Upper lobe of left lung (tissue), 6 donors: ENCODE results near the gene RAP1GAP. TPM values are rescaled to one million over a fixed set of nuclear protein-coding genes. Genes with fewer than 3 reads are reported as not detected.

Source experiments
- ATAC-seq, 2 donors: fragments of 200-7000 bp; cut with Tn5 transposase; one replicate each; pipeline ENCODE4 v1.9.1; 2022; ENCODE audit warnings: mild to moderate bottlenecking in 2 of 2, moderate library complexity in 2 of 2; ENCODE audit not compliant: low FRiP score in 2 of 2
- DNase-seq, 2 donors: peaks; one replicate each; pipeline ENCODE4 v3.0.0-alpha.2; 2019 to 2020
- H3K27ac ChIP-seq, 4 donors: fragments of 200-600 bp; sonication (generic); one replicate each; pipeline ENCODE4 v1.5.1; 2016 to 2019
- H3K27me3 ChIP-seq, 4 donors: fragments of 200-600 bp; sonication (generic); one replicate each; pipeline ENCODE4 v1.5.1; 2017 to 2019
- H3K36me3 ChIP-seq, 4 donors: fragments of 200-600 bp; sonication (generic); one replicate each; pipeline ENCODE4 v1.5.1; 2016 to 2019
- H3K4me1 ChIP-seq, 4 donors: fragments of 200-600 bp; sonication (generic); one replicate each; pipeline ENCODE4 v1.5.1; 2018 to 2019
- H3K4me3 ChIP-seq, 4 donors: fragments of 200-600 bp; sonication (generic); one replicate each; pipeline ENCODE4 v1.5.1; 2017 to 2019; ENCODE audit warnings: mild to moderate bottlenecking in 2 of 4, moderate library complexity in 1 of 4
- H3K9me3 ChIP-seq, 4 donors: fragments of 200-600 bp; sonication (generic); one replicate each; pipeline ENCODE4 v1.5.1; 2018 to 2019
- CTCF ChIP-seq, 6 experiments: fragments of 450-650 bp in 4 of 6; fragments of 200-600 bp in 2 of 6; sonication (generic) in 2 of 6; IDR thresholded peaks; one replicate each; pipeline ENCODE4 v1.5.1; 2016 to 2019; ENCODE audit warnings: antibody characterized with exemption in 6 of 6
- EP300 ChIP-seq, 4 donors: sonication (generic); formaldehyde crosslinking; IDR thresholded peaks; one replicate each; pipeline ENCODE4 v1.5.1; 2017; ENCODE audit warnings: antibody characterized with exemption in 4 of 4, control low read depth in 2 of 4
- POLR2A ChIP-seq, 4 donors: fragments of 450-650 bp; IDR thresholded peaks; one replicate each; pipeline ENCODE4 v1.5.1; 2016 to 2017; ENCODE audit warnings: antibody characterized with exemption in 4 of 4, mild to moderate bottlenecking in 2 of 4
- POLR2AphosphoS5 ChIP-seq, 2 donors: sonication (generic); formaldehyde crosslinking; IDR thresholded peaks; one replicate each; pipeline ENCODE4 v1.5.1; 2017; ENCODE audit warnings: antibody characterized with exemption in 2 of 2
- WGBS, 2 donors: methylation state at CpG; one replicate each; pipeline ENCODE4 v1.1.5; 2017 to 2018; 5-methylcytosine and 5-hydroxymethylcytosine counted together
- total RNA-seq, 6 donors: library from RNA; depleted of rRNA in 4 of 6; stranded (reverse); fragments of >200 nt in 4 of 6; gene quantifications; one replicate each; pipeline versions ENCODE4 v1.1.0 to v1.2.1, GENCODE V29; 2016 to 2021
- donor health status: DM: no; HTN: no; CAD: no; lungs with moderate emphysema.
- donor health status: DM: no; HTN: yes; CAD: no; lungs with severe emphysema.

RAP1GAP gene
- total RNA-seq, 6 donors from 2014 or later = 26.9 to 65.2 (median 36.7) TPM

GRCh38 chr1:21559788-21560567, 109.2 kb downstream of the RAP1GAP start:
- TF ChIP-seq POLR2A (IDR thresholded peaks at IDR 0.05) = no peak
- no peak for TF ChIP-seq POLR2AphosphoS5 (IDR thresholded peaks at IDR 0.05)
- TF ChIP-seq CTCF (IDR thresholded peaks at IDR 0.05) = no peak
- no peak for TF ChIP-seq EP300 (IDR thresholded peaks at IDR 0.05)
- no peak for ATAC-seq
- Histone ChIP-seq H3K4me3 (no peak overlapping the region), H3K4me1 (no peaks in the 10 kb centered on the region), H3K27me3 (no peaks in the 10 kb centered on the region), H3K9me3 (no peaks in the 10 kb centered on the region), H3K36me3 (peaks cover 0 to 20% (median 0%) of the 10 kb centered on the region in 4 donors), H3K27ac (no peak overlapping the region)
- no peak for DNase-seq
- WGBS, 2 donors = 87 to 89% methylated on average over 5 of the region's 5 CpGs

GRCh38 chr1:21553116-21553926, 115.8 kb downstream of the RAP1GAP start:
- no peak for DNase-seq
- no peak for ATAC-seq
- Histone ChIP-seq H3K27ac (peak overlapping the region in 3 of 4 donors; percentile 69 to 73 (median 70)), H3K27me3 (no peaks in the 10 kb centered on the region), H3K36me3 (no peaks in the 10 kb centered on the region), H3K9me3 (no peaks in the 10 kb centered on the region), H3K4me3 (no peak overlapping the region), H3K4me1 (peaks cover 0 to 8% (median 4%) of the 10 kb centered on the region in 4 donors)
- 54 to 60% methylated on average over 8 of the region's 8 CpGs for WGBS, 2 donors
- TF ChIP-seq POLR2A (IDR thresholded peaks at IDR 0.05) (no peak), EP300 (IDR thresholded peaks at IDR 0.05) (no peak), POLR2AphosphoS5 (IDR thresholded peaks at IDR 0.05) (no peak), CTCF (IDR thresholded peaks at IDR 0.05) (no peak)

- WGBS, 2 donors = 0 to 12% methylated on average over 1 of the region's 1 CpG
- Histone ChIP-seq H3K4me3 (no peak overlapping the region), H3K9me3 (no peaks in the 10 kb centered on the region), H3K27ac (peak overlapping the region in 3 of 4 donors; percentile 34 to 73 (median 54)), H3K27me3 (no peaks in the 10 kb centered on the region), H3K36me3 (no peaks in the 10 kb centered on the region), H3K4me1 (peaks cover 0 to 8% (median 4%) of the 10 kb centered on the region in 4 donors)
- DNase-seq (no peak), ATAC-seq (peak in 1 of 2 donors; percentile 80)
- no peak for TF ChIP-seq POLR2AphosphoS5 (IDR thresholded peaks at IDR 0.05)
- TF ChIP-seq POLR2A (IDR thresholded peaks at IDR 0.05) = no peak
- no peak for TF ChIP-seq EP300 (IDR thresholded peaks at IDR 0.05)
- TF ChIP-seq CTCF (IDR thresholded peaks at IDR 0.05) = no peak
Measured at GRCh38 chr1:21552715-21553114, 116.4 kb downstream of the RAP1GAP start.

GRCh38 chr1:21550866-21551475, 118.2 kb downstream of the RAP1GAP start:
- H3K27me3 ChIP-seq = no peaks in the 10 kb centered on the region
- 82 to 87% methylated on average over 12 of the region's 12 CpGs for WGBS, 2 donors
- DNase-seq (no peak), ATAC-seq (no peak)
- peak overlapping the region in 2 of 4 donors; percentile 51 to 71 for H3K27ac ChIP-seq
- H3K9me3 ChIP-seq = no peaks in the 10 kb centered on the region
- no peaks in the 10 kb centered on the region for H3K36me3 ChIP-seq
- H3K4me1 ChIP-seq = peaks cover 0 to 8% (median 6%) of the 10 kb centered on the region in 4 donors
- no peak overlapping the region for H3K4me3 ChIP-seq
- no peak for TF ChIP-seq POLR2AphosphoS5 (IDR thresholded peaks at IDR 0.05)
- no peak for TF ChIP-seq POLR2A (IDR thresholded peaks at IDR 0.05)

GRCh38 chr1:21550097-21550496, 119.1 kb downstream of the RAP1GAP start:
- Histone ChIP-seq H3K27me3 (no peaks in the 10 kb centered on the region), H3K36me3 (no peaks in the 10 kb centered on the region), H3K4me1 (peaks cover 0 to 8% (median 6%) of the 10 kb centered on the region in 4 donors), H3K4me3 (no peak overlapping the region), H3K9me3 (no peaks in the 10 kb centered on the region), H3K27ac (peak overlapping the region in 1 of 4 donors; percentile 51)
- DNase-seq (peak in 1 of 2 donors; percentile 46), ATAC-seq (no peak)
- 53 to 56% methylated on average over 5 of the region's 5 CpGs for WGBS, 2 donors
- TF ChIP-seq EP300 (IDR thresholded peaks at IDR 0.05) (no peak), POLR2A (IDR thresholded peaks at IDR 0.05) (no peak), CTCF (IDR thresholded peaks at IDR 0.05) (no peak), POLR2AphosphoS5 (IDR thresholded peaks at IDR 0.05) (no peak)
